OCI-LY3 (cell line): ENCODE measurements around the gene GAL3ST2.

Source experiments
- EZH2phosphoT487 ChIP-seq: fragments of 200-600 bp; shearing (Covaris generic); IDR thresholded peaks from 2 replicates; pipeline ENCODE4 v1.6.1; 2018; ENCODE audit warnings: antibody characterized with exemption, mixed run types, low read depth
- TF ChIP-seq, protein P1 (sequence below): fragments of 200-600, 300-600 bp; sonication (generic); IDR thresholded peaks from 2 replicates; pipeline ENCODE4 v1.5.1; 2014; ENCODE audit warnings: antibody characterized with exemption, low read length, low read depth

DNA sequence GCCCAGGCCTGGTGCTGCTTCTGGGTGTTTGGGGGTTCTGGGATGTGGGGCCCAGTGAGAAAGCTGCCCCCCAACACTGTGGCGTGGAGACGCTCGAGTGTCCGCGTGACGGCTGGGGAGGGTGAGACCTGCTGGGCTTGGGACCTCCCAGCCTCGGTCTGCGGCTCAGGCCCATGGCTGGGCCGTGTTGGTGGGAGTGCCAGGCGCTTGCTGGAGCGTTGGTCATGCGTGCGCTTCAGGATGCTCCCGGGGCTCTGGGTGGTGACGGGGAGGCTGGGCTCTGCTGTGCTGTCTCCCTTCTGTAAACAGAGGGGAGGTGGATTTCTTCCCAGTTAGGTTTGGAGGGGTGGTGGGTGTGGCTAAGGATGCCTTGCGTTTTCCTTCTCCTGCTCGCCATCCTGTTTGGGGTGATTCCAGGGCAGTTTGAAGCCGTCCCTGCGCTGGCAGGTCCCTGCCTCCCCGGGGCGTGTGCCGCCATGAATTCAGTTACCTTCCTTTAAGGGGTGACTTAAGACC is 606 bp downstream of the GAL3ST2 start:
- TF ChIP-seq, protein P1, sequence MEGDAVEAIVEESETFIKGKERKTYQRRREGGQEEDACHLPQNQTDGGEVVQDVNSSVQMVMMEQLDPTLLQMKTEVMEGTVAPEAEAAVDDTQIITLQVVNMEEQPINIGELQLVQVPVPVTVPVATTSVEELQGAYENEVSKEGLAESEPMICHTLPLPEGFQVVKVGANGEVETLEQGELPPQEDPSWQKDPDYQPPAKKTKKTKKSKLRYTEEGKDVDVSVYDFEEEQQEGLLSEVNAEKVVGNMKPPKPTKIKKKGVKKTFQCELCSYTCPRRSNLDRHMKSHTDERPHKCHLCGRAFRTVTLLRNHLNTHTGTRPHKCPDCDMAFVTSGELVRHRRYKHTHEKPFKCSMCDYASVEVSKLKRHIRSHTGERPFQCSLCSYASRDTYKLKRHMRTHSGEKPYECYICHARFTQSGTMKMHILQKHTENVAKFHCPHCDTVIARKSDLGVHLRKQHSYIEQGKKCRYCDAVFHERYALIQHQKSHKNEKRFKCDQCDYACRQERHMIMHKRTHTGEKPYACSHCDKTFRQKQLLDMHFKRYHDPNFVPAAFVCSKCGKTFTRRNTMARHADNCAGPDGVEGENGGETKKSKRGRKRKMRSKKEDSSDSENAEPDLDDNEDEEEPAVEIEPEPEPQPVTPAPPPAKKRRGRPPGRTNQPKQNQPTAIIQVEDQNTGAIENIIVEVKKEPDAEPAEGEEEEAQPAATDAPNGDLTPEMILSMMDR: no peak
- TF ChIP-seq EZH2phosphoT487: no peak
